ENCODE measurements around the gene ZIC5. TPM values are rescaled to one million over a fixed set of nuclear protein-coding genes. Genes with fewer than 3 reads are reported as not detected.
A peak's percentile ranks its signal among the peaks of the same experiment; 100 is the strongest.

Gene ZIC5
- total RNA-seq, 3 donors from 2014 or later = not detected

DNA sequence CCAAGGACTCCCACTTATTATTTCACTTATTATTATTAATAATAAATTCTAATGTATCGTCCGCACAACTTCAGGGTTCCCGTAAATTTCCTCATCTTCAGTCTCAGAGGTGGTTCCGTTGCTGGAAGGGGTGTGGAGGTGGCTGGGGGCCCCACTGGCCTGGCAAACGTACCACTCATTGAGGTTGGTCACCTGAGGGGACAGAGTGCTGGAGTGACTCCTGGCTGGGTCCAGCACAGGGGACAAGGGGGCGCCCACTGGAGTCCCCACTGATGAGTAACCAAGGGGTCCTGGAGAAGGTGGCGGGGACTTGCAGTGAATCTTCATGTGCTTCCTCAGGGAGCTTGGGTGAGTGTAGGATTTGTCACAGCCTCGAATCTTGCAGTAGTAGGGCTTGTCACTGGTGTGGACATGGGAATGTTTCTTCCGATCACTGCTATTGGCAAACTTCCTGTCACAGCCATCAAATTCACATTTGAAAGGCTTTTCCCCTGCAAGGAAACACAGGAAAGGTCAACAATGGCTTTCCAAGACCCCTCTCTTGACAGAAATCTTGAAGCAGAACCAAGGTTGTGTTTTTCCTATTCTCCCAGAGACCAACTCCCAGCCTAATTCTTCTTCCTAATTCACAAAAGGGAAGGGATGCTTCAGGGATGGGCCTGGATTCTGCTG lies 6.1 kb downstream of the ZIC5 start:
- H3K4me3 Mint-ChIP-seq = no peak overlapping the region
- ATAC-seq (no peak), DNase-seq (no peak)
- peaks cover 3% of the 10 kb centered on the region for H3K9me3 Mint-ChIP-seq
- peaks cover 68% of the 10 kb centered on the region for H3K27me3 Mint-ChIP-seq (ENCODE audit: low read depth)
- peaks cover 16% of the 10 kb centered on the region for H3K4me1 Mint-ChIP-seq (ENCODE audit: low read depth)
- peaks cover 2% of the 10 kb centered on the region for H3K36me3 Mint-ChIP-seq (ENCODE audit: insufficient read depth)

- Mint-ChIP-seq H3K4me1 (ENCODE audit: low read depth) (peaks cover 15% of the 10 kb centered on the region), H3K36me3 (ENCODE audit: insufficient read depth) (no peaks in the 10 kb centered on the region), H3K27me3 (ENCODE audit: low read depth) (peaks cover 67% of the 10 kb centered on the region), H3K4me3 (no peak overlapping the region), H3K9me3 (peaks cover 3% of the 10 kb centered on the region)
- ATAC-seq (no peak), DNase-seq (no peak)
These were observed 7.7 kb downstream of the ZIC5 start for GRCh38 chr13:99963816-99964339.

- Mint-ChIP-seq H3K27me3 (ENCODE audit: low read depth) (peaks cover 75% of the 10 kb centered on the region), H3K4me1 (ENCODE audit: low read depth) (peaks cover 13% of the 10 kb centered on the region), H3K9me3 (no peaks in the 10 kb centered on the region), H3K4me3 (no peak overlapping the region), H3K36me3 (ENCODE audit: insufficient read depth) (no peaks in the 10 kb centered on the region)
- ATAC-seq = no peak
- no peak for DNase-seq
These were observed 9.3 kb downstream of the ZIC5 start for GRCh38 chr13:99962242-99962641.

- H3K9me3 Mint-ChIP-seq = no peaks in the 10 kb centered on the region
- H3K4me1 Mint-ChIP-seq (ENCODE audit: low read depth) = peaks cover 18% of the 10 kb centered on the region
- no peak overlapping the region for H3K4me3 Mint-ChIP-seq
These were observed 9.9 kb downstream of the ZIC5 start for GRCh38 chr13:99961636-99962035.

DNA sequence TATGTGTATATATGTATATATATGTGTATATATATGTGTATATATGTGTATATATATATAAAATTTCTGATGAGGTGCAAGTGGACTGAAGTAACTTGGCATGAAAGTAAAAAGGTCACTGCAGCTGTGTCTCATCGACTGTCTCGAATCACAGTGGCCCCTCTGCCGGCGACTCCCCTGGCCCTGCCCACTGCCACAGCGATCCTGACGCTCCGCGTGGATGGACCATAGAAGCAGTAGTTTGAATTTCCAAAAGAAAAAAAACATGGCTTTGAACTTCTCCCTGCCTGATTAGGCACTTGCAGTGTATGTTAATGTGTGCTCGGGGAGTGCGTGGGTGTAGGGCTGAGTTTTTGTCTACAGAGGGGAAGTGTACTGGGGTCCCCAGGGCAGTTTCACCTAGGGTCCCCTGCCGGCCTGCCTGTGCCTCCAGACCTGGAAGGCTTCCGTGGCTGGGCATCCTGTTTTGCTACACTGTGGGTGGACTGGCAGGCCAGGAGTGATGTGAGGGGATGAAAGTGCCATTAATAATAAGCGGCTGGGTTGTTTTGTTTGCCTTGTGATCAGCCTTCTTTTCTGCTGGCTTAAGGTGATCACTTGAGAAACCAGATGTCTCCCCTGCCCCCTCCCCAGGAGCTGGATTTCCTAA lies 10.8 kb downstream of the ZIC5 start:
- Mint-ChIP-seq H3K36me3 (ENCODE audit: insufficient read depth) (no peaks in the 10 kb centered on the region), H3K9me3 (no peaks in the 10 kb centered on the region), H3K27me3 (ENCODE audit: low read depth) (peaks cover 77% of the 10 kb centered on the region), H3K4me3 (no peak overlapping the region), H3K4me1 (ENCODE audit: low read depth) (peaks cover 25% of the 10 kb centered on the region)
- ATAC-seq (no peak), DNase-seq (no peak)

More at GRCh38 chr13:99961636-99962035, 9.9 kb downstream of the ZIC5 start:
- peaks cover 77% of the 10 kb centered on the region for H3K27me3 Mint-ChIP-seq (ENCODE audit: low read depth)
- ATAC-seq (no peak), DNase-seq (no peak)
- H3K36me3 Mint-ChIP-seq (ENCODE audit: insufficient read depth) = no peaks in the 10 kb centered on the region

GRCh38 chr13:99959540-99960230 lies 11.9 kb downstream of the ZIC5 start:
- H3K36me3 Mint-ChIP-seq (ENCODE audit: insufficient read depth) = no peaks in the 10 kb centered on the region
- ATAC-seq (peak in 1 of 2 donors; percentile 33), DNase-seq (no peak)
- no peak overlapping the region for H3K4me3 Mint-ChIP-seq
- H3K4me1 Mint-ChIP-seq (ENCODE audit: low read depth) = peaks cover 26% of the 10 kb centered on the region
- H3K9me3 Mint-ChIP-seq = no peaks in the 10 kb centered on the region
- peaks cover 82% of the 10 kb centered on the region for H3K27me3 Mint-ChIP-seq (ENCODE audit: low read depth)

GRCh38 chr13:99959127-99959539 lies 12.4 kb downstream of the ZIC5 start:
- DNase-seq (no peak), ATAC-seq (no peak)
- Mint-ChIP-seq H3K4me3 (no peak overlapping the region), H3K9me3 (no peaks in the 10 kb centered on the region), H3K27me3 (ENCODE audit: low read depth) (peaks cover 84% of the 10 kb centered on the region), H3K4me1 (ENCODE audit: low read depth) (peaks cover 26% of the 10 kb centered on the region), H3K36me3 (ENCODE audit: insufficient read depth) (no peaks in the 10 kb centered on the region)

- H3K4me3 Mint-ChIP-seq = no peak overlapping the region
- ATAC-seq (no peak), DNase-seq (no peak)
- peaks cover 84% of the 10 kb centered on the region for H3K27me3 Mint-ChIP-seq (ENCODE audit: low read depth)
- peaks cover 26% of the 10 kb centered on the region for H3K4me1 Mint-ChIP-seq (ENCODE audit: low read depth)
- H3K36me3 Mint-ChIP-seq (ENCODE audit: insufficient read depth) = no peaks in the 10 kb centered on the region
- no peaks in the 10 kb centered on the region for H3K9me3 Mint-ChIP-seq
These were observed 13.0 kb downstream of the ZIC5 start for GRCh38 chr13:99958406-99959126.

- peak; percentile 6 to 42 for ATAC-seq
- Mint-ChIP-seq H3K9me3 (no peaks in the 10 kb centered on the region), H3K27me3 (ENCODE audit: low read depth) (peaks cover 87% of the 10 kb centered on the region), H3K36me3 (ENCODE audit: insufficient read depth) (no peaks in the 10 kb centered on the region), H3K4me1 (ENCODE audit: low read depth) (peaks cover 26% of the 10 kb centered on the region), H3K4me3 (peak overlapping the region; percentile 45)
- no peak for DNase-seq
These were observed 14.9 kb downstream of the ZIC5 start for GRCh38 chr13:99956473-99957349.

DNA sequence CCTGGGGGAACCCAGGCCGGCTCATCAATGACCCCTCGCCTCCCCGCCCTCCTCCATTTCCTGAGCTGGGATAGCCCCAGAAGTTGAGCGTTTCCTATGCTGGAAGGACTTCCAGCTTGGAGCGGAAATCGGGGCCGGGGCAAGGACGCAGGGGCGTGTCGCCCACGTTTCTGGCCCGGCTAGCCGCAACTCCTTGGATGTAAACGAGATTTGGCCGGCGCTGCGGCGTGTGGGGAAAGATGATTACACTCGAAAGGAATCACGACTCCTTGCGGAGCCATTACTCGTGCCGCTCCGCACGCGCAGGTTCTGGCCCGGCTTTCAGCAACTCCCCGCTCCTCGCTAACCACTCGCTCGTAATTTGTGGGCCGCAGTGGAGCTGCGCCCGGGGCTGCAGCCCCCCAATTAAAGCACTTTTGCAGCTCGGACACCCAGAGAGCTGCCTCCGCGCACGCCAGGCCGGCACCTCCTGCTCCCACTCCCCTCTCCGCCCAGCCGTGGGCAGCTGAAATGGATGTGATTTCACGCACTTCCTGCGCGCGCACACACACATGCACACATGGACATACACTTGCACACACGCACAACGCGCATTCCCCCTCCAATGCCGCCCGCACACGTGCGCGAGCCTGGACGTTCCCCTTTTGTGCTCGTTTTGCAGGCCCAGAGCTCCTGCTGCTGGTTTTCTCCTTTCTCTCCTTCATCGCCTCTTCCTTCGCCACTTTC lies 15.7 kb downstream of the ZIC5 start:
- DNase-seq (no peak), ATAC-seq (peak in 1 of 2 donors; percentile 7)
- Mint-ChIP-seq H3K4me3 (peak overlapping the region; percentile 19), H3K36me3 (ENCODE audit: insufficient read depth) (no peaks in the 10 kb centered on the region), H3K4me1 (ENCODE audit: low read depth) (peaks cover 26% of the 10 kb centered on the region), H3K27me3 (ENCODE audit: low read depth) (peaks cover 85% of the 10 kb centered on the region), H3K9me3 (no peaks in the 10 kb centered on the region)

GRCh38 chr13:99955107-99955746 lies 16.3 kb downstream of the ZIC5 start:
- Mint-ChIP-seq H3K4me1 (ENCODE audit: low read depth) (peaks cover 26% of the 10 kb centered on the region), H3K36me3 (ENCODE audit: insufficient read depth) (no peaks in the 10 kb centered on the region), H3K4me3 (no peak overlapping the region), H3K27me3 (ENCODE audit: low read depth) (peaks cover 82% of the 10 kb centered on the region), H3K9me3 (no peaks in the 10 kb centered on the region)
- DNase-seq = no peak
- ATAC-seq = no peak

DNA sequence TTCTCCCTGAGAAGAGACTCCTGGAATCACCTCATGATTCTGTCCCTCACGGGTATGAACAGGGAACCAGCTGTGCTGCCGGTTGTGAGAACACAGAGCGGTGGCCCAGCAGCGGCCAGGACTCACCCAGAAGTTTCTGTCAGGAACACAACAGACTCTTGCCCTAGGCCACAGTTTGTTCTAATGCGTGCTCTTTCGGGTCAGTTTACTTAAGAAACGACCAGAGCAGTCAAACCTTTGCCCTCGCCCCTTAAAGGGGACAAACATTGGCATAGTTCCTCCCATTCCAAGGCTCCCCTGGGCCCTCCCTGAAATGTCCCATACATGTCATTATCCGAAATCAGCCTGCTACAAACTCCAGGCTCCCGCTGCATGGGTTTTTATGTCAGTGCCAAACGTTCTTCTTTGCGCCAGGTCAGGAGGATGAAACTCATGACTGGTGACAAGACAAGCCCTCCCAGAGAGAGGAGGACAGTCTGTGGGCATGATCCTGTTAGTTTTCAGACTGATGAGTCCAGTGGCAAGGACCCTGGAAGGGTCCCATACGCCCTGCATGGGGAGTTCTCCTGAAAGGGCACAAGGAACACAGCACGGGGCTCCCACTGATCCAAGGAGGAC lies 18.3 kb downstream of the ZIC5 start:
- no peak for DNase-seq
- Mint-ChIP-seq H3K36me3 (ENCODE audit: insufficient read depth) (no peaks in the 10 kb centered on the region), H3K4me3 (no peak overlapping the region), H3K9me3 (no peaks in the 10 kb centered on the region), H3K27me3 (ENCODE audit: low read depth) (peaks cover 80% of the 10 kb centered on the region), H3K4me1 (ENCODE audit: low read depth) (peaks cover 14% of the 10 kb centered on the region)
- no peak for ATAC-seq

All from activated T-cell treated with anti-CD3 and anti-CD28 coated beads, Interleukin-2, amount 50 U/mL, for 4 hours (primary cell).